Skeletal muscle cell (primary cell): ENCODE data around the gene CFAP299.

Experiments used
- DNase-seq: peaks from one replicate; pipeline ENCODE4 v3.0.0-alpha.2; 2010; ENCODE audit warnings: low read depth
- H3K4me3 ChIP-seq: 2 replicates; pipeline ENCODE4 v1.5.1; 2011; ENCODE audit warnings: low read depth, mild to moderate bottlenecking, control low read depth, low read length, moderate library complexity

CFAP299 gene

DNA sequence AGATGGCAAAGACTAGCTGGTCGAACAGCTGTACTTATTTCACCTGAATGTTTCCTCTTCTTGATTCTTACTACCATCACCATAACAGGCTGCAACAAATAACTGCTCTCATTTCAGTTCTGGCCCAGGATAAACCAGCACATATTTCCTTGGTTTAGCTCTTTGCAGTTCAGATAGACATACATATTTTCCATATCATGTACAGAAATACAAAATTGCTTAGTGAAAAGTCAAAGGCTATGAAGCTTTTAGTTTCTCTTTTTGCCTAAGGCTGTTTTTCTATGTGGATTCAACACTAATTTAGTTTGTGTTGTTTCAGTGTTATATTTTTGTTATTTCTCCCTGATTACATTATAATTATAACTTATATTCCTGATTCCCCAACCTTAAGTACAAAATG, 591.4 kb downstream of the CFAP299 start:
- DNase-seq: no peak
- H3K4me3 ChIP-seq: no peak overlapping the region

DNA sequence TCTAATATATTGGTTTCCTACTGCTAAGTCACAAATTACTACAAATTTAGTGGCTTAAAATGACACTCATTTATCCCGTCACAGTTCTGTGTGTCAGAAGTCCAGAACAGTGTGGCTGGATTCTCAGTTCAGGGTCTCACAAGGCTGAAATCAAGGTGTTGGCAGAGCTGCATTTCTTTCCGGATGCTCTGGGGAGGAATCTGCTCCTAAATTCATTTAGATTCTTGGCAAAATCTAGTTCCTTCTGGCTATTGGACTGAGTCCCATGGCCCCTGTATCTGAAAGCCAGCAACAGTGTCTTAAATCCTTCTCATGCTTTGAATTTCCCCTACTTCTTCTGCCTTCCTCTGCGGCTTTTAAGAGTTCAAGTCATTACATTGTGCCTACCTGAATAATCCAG, 591.9 kb downstream of the CFAP299 start:
- DNase-seq: no peak
- no peak overlapping the region for H3K4me3 ChIP-seq

DNA sequence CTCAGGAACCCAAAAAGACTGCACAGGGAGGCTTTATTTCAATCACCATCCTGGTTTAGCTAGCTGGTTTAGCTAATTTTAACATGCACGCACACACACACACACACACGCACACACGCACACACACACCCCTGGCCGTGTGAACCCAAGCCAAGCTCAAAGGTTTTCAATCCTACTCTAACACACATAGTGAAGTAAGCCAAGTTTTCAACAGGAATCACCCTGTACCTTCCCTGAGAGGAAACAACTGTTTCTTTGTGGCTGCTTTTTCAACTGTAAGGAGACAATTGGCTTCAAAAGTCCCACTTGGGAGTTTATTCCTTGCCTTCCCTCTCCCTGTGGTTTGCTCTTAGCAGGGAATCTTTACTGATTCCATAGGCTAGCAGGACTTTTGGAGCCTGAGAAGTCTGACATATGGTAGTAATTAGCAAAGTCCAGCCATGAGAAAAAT, 596.1 kb downstream of the CFAP299 start:
- DNase-seq: peak; percentile 29
- no peak overlapping the region for H3K4me3 ChIP-seq

DNA sequence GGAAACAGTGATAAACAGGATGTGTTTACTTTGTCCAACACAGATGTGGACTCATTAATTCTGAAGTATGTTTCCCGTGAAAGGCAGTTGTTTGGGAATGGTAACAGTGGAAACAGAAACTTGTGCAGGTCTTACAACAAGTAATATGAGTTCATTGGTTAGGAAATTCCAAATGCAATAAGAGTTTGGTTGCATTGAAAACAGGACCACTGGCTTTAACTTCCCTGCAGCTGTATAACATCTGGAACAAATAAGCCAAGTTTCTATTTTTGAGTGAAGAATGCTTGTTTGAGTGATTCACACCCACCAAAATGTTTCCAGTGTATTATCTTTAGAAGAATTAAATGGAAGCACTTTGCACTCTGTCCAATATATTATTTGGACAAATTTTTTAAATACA, 612.6 kb downstream of the CFAP299 start:
- no peak for DNase-seq

DNA sequence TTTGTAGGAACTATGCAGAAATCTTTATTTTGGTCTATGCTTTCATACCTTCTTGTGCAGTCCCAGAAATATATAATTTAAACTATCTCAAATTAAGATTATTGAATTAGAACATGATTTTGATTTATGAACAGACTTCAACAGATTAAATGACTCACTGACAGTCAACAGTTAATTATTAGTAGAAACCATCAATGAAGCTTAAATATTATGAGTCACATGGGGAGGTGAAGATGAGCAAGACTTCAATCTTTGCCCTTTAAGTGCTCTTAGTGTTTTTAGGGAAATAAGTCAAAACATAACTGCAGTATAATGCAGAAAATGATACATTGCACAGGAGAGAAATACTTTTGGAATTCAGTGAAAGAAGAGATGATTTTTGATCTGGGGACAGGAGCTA, 613.5 kb downstream of the CFAP299 start:
- H3K4me3 ChIP-seq: no peak overlapping the region
- no peak for DNase-seq

More for the DNA sequence above, 612.6 kb downstream of the CFAP299 start:
- H3K4me3 ChIP-seq: no peak overlapping the region

DNA sequence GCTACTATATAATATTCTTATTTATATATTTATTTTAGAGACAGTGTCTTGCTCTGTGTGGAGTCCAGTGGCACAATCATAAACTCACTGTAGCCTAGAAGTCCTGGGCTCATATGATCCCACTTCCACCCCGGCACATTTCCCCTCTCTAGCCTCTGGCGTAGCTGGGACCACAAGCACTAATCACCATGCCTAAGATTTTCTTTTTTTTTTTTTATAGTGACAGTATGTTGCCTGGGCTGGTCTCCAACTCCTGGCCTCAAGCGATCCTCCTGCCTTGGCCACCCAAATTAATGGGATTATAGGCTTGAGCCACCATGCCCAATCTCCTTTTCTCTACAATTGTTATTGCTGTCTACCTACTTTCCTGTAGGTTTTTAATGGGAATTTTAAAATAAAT, 620.9 kb downstream of the CFAP299 start:
- no peak for DNase-seq
- H3K4me3 ChIP-seq: no peak overlapping the region

DNA sequence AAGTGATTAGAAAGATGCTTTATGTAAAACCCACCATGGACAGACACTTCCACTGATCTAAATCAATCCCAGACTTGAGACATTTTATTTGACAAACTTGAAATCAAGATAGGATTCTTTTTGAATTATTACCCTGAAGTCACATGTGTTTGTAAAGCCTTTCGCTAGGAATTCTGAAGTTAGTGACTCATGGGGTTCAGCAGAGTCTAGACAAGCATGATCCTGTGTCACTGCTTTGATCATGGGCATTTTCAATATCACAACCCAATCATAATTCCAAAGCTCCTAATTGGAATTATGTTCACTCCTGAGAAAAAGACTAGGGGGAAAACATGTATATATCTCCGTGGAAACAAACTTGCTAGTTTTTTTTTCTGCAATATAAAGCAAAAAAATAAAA, 627.5 kb downstream of the CFAP299 start:
- no peak for DNase-seq
- no peak overlapping the region for H3K4me3 ChIP-seq

DNA sequence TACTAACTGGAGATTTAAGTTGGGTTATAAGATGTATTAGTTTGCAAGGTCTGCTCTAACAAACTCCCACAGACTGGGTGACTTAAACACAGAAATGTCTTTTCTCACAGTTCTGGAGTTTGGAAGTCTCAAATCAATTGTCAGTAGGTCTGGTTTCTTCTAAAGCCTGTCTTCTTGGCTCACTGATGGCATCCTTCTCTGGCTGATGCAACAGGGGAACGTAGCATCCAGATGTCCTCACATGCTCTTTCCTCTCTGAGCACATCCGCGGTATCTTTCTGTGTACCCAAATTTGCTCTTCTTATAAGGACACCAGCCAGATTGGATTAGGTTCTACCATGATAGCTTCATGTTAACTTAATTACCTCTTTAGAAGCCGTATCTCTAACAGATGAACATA, 631.8 kb downstream of the CFAP299 start:
- H3K4me3 ChIP-seq: no peak overlapping the region
- no peak for DNase-seq

DNA sequence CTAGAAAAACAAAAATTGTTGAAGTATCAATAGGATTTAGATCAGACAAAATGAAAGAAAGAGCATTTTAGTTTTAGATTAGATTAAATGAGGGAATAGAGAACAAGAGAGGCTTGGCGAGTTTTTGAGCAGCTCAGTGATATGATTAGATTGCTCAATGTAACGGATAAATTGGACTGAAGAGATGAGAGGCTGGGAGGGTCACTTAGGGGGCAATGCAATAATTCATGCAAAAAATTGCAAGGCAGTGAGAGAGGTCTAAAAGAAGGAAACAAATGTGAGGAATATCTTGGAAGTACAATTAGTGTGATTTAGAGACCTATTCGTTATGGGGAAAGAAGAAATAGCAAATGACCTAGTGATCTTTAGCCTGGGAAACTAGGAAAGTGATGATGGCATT, 644.7 kb downstream of the CFAP299 start:
- no peak overlapping the region for H3K4me3 ChIP-seq
- no peak for DNase-seq

DNA sequence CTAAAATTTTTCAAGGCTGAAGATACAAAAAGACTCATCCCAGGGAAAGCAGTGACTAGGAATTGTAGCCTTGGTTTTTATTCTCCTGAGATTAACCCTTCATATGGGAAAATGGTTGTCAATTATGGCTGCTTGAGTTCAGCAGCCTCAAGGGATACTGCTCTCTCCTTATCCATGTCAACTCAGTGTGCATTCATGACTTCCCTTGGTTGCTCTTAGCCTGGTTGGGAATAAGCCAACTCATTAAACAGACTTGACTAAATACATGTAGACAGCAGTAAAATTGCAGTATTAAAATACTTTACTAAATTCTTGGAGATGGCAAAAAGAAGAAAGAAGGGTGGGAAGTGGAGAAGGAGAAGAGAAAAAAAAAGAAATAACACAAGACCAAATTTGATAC, 650.5 kb downstream of the CFAP299 start:
- no peak for DNase-seq
- H3K4me3 ChIP-seq: no peak overlapping the region

DNA sequence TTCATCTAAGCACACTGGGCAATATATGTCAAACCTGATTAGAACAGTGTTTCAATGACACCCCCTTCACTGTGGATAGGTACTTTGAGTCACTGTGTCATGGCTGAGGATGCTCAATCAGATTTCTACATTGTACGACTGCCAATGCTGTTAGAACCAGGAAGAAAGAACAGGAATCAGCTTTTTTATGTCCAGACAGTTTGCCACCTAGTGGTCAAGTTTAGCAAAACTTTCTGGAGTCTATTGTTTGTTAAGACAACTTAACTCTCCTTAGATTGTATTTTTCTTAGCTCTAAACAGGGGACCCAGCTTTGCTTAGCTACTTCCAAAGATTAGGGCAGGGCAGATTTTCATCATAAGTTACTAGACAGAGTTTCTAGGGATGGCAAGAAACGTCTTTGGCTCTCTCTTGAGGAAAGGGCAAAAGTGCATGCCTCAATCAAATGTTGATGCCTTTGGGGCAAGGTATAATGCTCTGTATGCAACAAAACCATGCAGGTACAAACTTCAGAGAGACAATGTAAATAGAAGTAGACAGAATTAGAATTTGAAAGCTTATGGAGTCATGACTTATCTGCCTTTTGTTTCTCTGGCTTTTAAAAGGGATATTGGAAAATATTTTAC, 654.5 kb downstream of the CFAP299 start:
- DNase-seq: peak; percentile 23
- H3K4me3 ChIP-seq: no peak overlapping the region

DNA sequence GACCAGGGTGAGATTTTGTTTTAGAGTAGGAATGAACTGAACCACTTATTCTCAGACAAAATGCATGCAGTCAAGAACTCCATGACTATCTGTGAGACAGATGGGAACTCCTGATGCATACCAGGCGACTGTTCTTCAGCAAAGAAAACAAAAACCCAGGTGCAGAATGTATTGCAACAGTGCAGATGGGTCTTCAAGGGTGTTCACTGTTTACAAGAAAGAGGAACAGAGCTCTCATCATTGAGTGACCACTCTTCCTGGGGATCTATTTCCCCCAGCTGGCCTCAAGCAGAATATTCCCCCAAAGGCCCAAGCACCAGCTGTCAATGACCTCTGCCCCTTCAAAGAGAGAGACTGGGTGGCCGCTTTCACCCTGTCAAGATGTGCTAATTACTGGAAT, 655.3 kb downstream of the CFAP299 start:
- no peak overlapping the region for H3K4me3 ChIP-seq
- no peak for DNase-seq

DNA sequence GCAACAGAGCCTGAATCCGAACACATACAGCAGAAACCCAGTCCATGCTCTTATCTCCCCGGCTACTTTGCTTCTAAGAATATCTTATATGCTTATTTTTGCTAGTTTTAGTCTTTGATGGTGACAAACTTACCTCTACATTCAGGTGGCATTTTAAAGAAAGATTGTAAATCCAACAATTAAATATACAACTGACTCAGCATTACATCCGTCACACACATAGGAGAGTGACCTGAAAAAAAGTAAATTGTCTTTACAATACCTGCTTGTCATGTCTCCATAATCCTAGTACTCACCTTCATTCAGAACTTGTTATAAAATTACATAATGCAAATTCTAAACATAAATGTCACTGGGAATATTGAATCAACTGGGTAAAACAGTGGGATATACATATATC, 664.4 kb downstream of the CFAP299 start:
- DNase-seq: no peak
- no peak overlapping the region for H3K4me3 ChIP-seq

DNA sequence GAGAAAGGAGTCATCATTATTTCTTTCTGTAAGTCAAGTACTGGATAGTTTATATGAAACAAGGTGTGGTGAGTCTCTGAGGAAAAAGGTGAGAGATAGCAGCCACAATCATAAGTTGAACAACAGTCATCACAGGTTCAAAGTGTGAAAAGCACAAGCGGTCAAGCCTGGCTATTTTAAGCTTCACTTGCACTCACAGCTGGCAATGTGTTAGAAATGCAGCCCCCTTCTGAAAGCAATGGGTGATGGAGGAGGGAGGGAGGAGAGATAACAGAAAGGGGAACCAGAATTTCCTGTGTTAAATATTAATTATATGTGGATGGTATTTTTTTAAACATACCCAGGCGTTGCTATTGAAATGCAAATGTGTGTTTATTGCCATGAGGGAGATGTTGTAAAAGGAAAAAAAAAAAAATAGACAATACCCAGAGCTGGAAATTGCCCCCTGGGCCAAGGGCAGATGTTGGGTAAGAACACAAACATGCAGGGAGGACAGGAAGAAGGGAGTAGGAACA, 668.1 kb downstream of the CFAP299 start:
- no peak for DNase-seq
- H3K4me3 ChIP-seq: no peak overlapping the region

DNA sequence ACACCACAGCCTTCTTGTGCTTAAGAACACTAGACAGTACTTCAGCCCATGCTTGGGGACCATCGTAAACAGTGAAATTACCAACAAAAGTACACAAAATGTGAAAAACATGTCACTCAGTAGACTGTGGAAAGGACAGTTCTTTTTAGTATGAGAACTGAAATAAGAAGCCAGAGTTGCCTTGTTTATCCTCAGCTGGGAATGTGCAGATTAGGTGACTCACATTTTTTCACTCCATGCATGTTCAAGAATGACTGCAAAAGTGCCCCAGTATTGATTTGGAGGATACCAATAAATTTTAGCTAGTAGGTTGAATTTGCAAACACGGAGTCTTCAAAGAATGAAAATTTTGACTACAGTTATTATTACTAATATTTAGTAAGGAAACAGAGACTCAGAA, 671.9 kb downstream of the CFAP299 start:
- no peak for DNase-seq

More for the DNA sequence above, 671.9 kb downstream of the CFAP299 start:
- H3K4me3 ChIP-seq: no peak overlapping the region
